Measurements from ENCODE around the gene ZNF622. TPM values are rescaled to one million over a fixed set of nuclear protein-coding genes. Genes with fewer than 3 reads are reported as not detected.

ZNF622 gene, protein sequence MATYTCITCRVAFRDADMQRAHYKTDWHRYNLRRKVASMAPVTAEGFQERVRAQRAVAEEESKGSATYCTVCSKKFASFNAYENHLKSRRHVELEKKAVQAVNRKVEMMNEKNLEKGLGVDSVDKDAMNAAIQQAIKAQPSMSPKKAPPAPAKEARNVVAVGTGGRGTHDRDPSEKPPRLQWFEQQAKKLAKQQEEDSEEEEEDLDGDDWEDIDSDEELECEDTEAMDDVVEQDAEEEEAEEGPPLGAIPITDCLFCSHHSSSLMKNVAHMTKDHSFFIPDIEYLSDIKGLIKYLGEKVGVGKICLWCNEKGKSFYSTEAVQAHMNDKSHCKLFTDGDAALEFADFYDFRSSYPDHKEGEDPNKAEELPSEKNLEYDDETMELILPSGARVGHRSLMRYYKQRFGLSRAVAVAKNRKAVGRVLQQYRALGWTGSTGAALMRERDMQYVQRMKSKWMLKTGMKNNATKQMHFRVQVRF
- 24.3 and 32.5 TPM in 2 replicates for total RNA-seq (ENCODE audit: low replicate concordance)
- long read RNA-seq, transcript ZNF622-201 (6 exons, 1,699 nt): major isoform, 192 of 196 reads
- long read RNA-seq, partial matches to known transcripts: 0 of 196 reads
- long read RNA-seq, other reads (novel, unspliced or antisense): 4 of 196 reads

DNA sequence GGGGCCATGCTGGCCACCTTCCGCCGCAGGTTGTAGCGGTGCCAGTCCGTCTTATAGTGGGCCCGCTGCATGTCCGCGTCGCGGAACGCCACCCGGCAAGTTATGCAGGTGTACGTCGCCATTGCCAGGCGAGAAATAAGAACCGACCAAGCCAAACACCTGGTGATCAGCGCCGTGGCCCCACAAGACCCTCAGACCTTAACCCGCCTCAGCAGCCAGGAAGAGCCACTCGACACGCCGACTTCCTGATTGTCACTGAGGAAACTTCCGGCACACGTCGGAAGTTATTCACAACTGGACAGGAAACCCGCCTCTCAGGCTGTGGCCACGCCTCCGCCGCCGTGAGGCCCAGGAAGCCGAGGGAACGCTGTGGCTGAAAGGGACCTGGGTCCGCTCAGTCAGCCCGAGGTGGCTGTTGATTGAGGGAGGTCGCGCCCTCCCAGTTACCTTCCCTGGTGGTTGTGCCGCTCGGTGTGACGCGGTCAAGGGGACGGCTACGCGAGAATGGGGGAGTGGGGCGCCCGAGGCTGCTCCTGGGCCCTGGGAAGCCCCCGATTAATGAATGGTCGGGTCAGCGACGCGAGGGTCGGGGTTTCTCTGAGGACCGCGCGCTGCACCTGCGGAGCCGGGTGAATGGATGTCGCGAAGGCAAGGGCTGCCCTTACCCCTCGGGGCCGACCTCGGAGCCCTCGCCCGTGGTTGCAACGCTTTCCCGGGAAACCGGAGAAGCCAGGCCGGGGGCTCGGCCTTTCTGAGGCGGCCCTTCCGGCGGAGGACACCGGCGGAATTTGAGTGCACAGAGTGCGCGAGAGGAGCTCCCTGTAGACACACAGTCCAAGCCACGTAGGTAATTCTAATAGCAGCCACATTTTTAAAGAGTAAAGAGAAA lies at the start of gene ZNF622:
TSS of gene ZNF622 (minus strand) at position 257 of the 889 bp plus-strand sequence. CDS start at position 122, 135 bp downstream.
- Mint-ChIP-seq H3K27ac (peak within 1 kb of the TSS; percentile 96), H3K36me3 (peaks cover 23% of the 10 kb centered on the region), H3K4me1 (ENCODE audit: unreplicated experiment) (peaks cover 53% of the 10 kb centered on the region), H3K9me3 (no peaks in the 10 kb centered on the region), H3K27me3 (no peaks in the 10 kb centered on the region), H3K4me3 (peak within 1 kb of the TSS; percentile 94)
- peak; percentile 86 for DNase-seq (ENCODE audit: extremely low spot score, unreplicated experiment)
- TF ChIP-seq, protein P1, sequence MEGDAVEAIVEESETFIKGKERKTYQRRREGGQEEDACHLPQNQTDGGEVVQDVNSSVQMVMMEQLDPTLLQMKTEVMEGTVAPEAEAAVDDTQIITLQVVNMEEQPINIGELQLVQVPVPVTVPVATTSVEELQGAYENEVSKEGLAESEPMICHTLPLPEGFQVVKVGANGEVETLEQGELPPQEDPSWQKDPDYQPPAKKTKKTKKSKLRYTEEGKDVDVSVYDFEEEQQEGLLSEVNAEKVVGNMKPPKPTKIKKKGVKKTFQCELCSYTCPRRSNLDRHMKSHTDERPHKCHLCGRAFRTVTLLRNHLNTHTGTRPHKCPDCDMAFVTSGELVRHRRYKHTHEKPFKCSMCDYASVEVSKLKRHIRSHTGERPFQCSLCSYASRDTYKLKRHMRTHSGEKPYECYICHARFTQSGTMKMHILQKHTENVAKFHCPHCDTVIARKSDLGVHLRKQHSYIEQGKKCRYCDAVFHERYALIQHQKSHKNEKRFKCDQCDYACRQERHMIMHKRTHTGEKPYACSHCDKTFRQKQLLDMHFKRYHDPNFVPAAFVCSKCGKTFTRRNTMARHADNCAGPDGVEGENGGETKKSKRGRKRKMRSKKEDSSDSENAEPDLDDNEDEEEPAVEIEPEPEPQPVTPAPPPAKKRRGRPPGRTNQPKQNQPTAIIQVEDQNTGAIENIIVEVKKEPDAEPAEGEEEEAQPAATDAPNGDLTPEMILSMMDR (conservative IDR thresholded peaks at IDR 0.05): no peak

DNA sequence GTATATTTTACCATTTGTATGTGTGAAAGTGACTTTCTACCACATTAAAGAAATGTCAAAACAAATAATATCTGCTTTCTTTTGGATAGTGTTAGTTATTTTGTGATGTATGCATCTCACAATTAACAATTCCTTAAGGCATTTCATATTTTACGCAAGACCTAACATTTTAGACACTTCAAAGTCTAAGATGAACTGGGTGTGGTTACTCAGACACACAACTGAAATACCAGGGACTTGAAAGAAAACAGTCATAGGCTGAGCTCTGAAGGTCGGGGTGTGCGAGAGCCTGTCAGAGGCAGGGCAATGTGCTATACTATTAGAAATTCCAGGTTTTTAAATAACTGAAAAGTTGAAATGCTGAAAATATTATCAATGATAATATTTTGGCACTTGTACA lies 44.5 kb upstream of the ZNF622 start:
- TF ChIP-seq, protein P1 (conservative IDR thresholded peaks at IDR 0.05): no peak
- H3K4me1 Mint-ChIP-seq (ENCODE audit: unreplicated experiment): peaks cover 10% of the 10 kb centered on the region
- no peaks in the 10 kb centered on the region for H3K9me3 Mint-ChIP-seq
- no peak overlapping the region for H3K27ac Mint-ChIP-seq
- DNase-seq (ENCODE audit: extremely low spot score, unreplicated experiment): no peak
- no peaks in the 10 kb centered on the region for H3K36me3 Mint-ChIP-seq
- H3K27me3 Mint-ChIP-seq: no peaks in the 10 kb centered on the region
- no peak overlapping the region for H3K4me3 Mint-ChIP-seq

DNA sequence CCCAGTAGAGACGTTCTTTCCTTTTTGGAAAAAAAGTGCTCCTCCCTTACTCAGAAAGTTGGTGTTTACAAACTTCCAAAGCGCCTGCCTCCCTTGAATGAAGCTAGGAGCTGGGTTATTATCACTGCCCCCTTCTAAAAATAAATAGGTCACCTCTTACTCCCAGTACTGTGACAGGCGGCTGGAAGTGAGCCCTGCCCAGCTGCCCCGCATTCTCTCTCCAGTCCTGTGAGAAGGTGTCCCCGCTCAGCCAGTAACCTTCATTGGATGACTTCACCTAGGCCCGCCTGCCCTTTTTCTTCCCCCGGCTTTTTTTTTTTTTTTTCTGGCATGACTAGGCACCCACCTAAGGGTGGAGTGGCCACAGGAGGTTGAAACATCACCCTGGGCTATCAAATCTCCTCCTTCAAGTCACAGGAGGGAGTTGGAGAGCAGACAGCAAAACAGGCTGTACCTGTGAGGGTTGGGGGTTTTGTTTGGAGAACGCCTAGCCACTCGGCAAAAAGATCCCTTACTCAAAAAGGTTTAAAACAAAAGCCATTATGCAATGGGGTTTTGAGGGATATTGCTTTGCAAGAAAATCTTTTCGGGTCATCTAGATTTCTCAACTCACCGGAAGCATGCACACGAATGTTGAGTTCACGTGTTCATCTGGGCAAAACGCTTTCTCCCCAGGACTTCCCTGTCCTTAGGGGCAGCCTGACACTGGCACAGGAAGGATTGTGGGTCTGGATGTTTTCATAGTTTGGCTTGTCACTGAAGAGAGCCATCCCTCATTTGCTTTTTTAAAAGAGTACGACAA lies 43.3 kb upstream of the ZNF622 start:
- Mint-ChIP-seq H3K9me3 (no peaks in the 10 kb centered on the region), H3K4me3 (peak overlapping the region; percentile 67), H3K27ac (peak overlapping the region; percentile 91), H3K36me3 (no peaks in the 10 kb centered on the region), H3K4me1 (ENCODE audit: unreplicated experiment) (peaks cover 10% of the 10 kb centered on the region), H3K27me3 (no peaks in the 10 kb centered on the region)
- TF ChIP-seq, protein P1 (conservative IDR thresholded peaks at IDR 0.05): no peak
- DNase-seq (ENCODE audit: extremely low spot score, unreplicated experiment): no peak

DNA sequence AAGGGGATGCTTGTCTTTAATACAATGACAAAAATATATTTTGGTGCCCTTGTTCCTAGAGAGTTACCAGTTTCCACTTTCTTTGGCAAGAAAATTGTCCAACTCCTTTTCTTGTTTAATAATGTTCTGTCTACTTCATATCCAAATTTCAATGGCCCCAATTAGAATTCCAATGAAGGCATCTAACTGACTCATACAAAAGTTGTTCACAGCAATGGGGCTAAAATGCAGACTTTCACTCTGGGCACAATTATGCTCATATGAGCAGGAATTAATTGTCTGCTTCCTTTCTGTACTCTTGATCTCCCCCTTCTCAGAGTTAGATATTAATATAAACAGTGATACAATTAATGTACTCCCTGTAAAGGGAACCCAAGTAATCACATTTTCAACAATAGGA lies 42.1 kb upstream of the ZNF622 start:
- no peaks in the 10 kb centered on the region for H3K27me3 Mint-ChIP-seq

More for the DNA sequence above, 42.1 kb upstream of the ZNF622 start:
- no peak overlapping the region for H3K27ac Mint-ChIP-seq
- H3K4me1 Mint-ChIP-seq (ENCODE audit: unreplicated experiment): peaks cover 14% of the 10 kb centered on the region
- H3K9me3 Mint-ChIP-seq: no peaks in the 10 kb centered on the region
- no peak for DNase-seq (ENCODE audit: extremely low spot score, unreplicated experiment)
- peak overlapping the region; percentile 47 for H3K4me3 Mint-ChIP-seq
- TF ChIP-seq, protein P1 (conservative IDR thresholded peaks at IDR 0.05): no peak
- H3K36me3 Mint-ChIP-seq: no peaks in the 10 kb centered on the region

Measured in type B pancreatic cell (in vitro differentiated cells).